Neural progenitor cell (in vitro differentiated cells): ENCODE results near the gene FASTKD2. TPM values are rescaled to one million over a fixed set of nuclear protein-coding genes. Genes with fewer than 3 reads are reported as not detected.

Source experiments
- DNase-seq: peaks from one replicate; pipeline ENCODE4 v3.0.0-alpha.2; 2016; ENCODE audit warnings: low spot score
- H2AFZ ChIP-seq: fragments of 200-600 bp; sonication (generic); replicated peaks from 2 replicates; pipeline ENCODE4 v1.6.1; 2016; ENCODE audit warnings: antibody characterized with exemption
- H3F3A ChIP-seq: fragments of 200-600 bp; sonication (generic); 2 replicates; pipeline ENCODE4 v1.6.1; 2016; ENCODE audit warnings: antibody characterized with exemption, low read depth
- H3K27ac ChIP-seq: fragments of 200-600 bp; sonication (generic); 2 replicates; pipeline ENCODE4 v1.5.1; 2016; ENCODE audit warnings: mild to moderate bottlenecking
- H3K27me3 ChIP-seq: fragments of 200-600 bp; sonication (generic); 2 replicates; pipeline ENCODE4 v1.6.1; 2016; ENCODE audit warnings: mild to moderate bottlenecking, moderate library complexity
- H3K36me3 ChIP-seq: fragments of 200-600 bp; sonication (generic); 2 replicates; pipeline ENCODE4 v1.5.1; 2016
- H3K4me1 ChIP-seq: fragments of 200-600 bp; sonication (generic); 2 replicates; pipeline ENCODE4 v1.6.1; 2016; ENCODE audit warnings: mixed run types
- H3K4me2 ChIP-seq: fragments of 200-600 bp; sonication (generic); 2 replicates; pipeline ENCODE4 v1.6.1; 2016
- H3K4me3 ChIP-seq: fragments of 200-600 bp; sonication (generic); 2 replicates; pipeline ENCODE4 v1.5.1; 2016
- H3K79me2 ChIP-seq: fragments of 200-600 bp; sonication (generic); 2 replicates; pipeline ENCODE4 v1.6.1; 2016; ENCODE audit warnings: low read depth
- H3K9ac ChIP-seq: fragments of 200-600 bp; sonication (generic); 2 replicates; pipeline ENCODE4 v1.6.1; 2016
- H3K9me3 ChIP-seq: fragments of 200-600 bp; sonication (generic); 2 replicates; pipeline ENCODE4 v1.5.1; 2016; ENCODE audit warnings: low read depth
- H4K20me1 ChIP-seq: fragments of 200-600 bp; sonication (generic); 2 replicates; pipeline ENCODE4 v1.6.1; 2016; ENCODE audit warnings: low read depth
- H3K27ac Mint-ChIP-seq: 3 replicates; pipeline ENCODE4 v1.8.0; 2021; ENCODE audit warnings: mixed read lengths
- H3K27me3 Mint-ChIP-seq: 2 replicates; pipeline ENCODE4 v1.8.0; 2022; ENCODE audit warnings: low read depth, mild to moderate bottlenecking, inconsistent platforms, moderate library complexity, mixed read lengths; ENCODE audit not compliant: insufficient read depth
- H3K36me3 Mint-ChIP-seq: 3 replicates; pipeline ENCODE4 v1.8.0; 2021; ENCODE audit warnings: mixed read lengths
- H3K4me1 Mint-ChIP-seq: 3 replicates; pipeline ENCODE4 v1.8.0; 2021; ENCODE audit warnings: mixed read lengths
- H3K4me3 Mint-ChIP-seq: 3 replicates; pipeline ENCODE4 v1.8.0; 2021; ENCODE audit warnings: mild to moderate bottlenecking, moderate library complexity, mixed read lengths
- H3K9me3 Mint-ChIP-seq: 3 replicates; pipeline ENCODE4 v1.8.0; 2020; ENCODE audit warnings: mixed read lengths
- CTCF ChIP-seq: fragments of 200-600 bp; sonication (generic); IDR thresholded peaks from 2 replicates; pipeline ENCODE4 v1.5.1; 2017; ENCODE audit warnings: antibody characterized with exemption, mild to moderate bottlenecking
- EZH2 ChIP-seq: fragments of 200-600 bp; sonication (generic); IDR thresholded peaks from 2 replicates; pipeline ENCODE4 v1.6.1; 2017; ENCODE audit warnings: antibody characterized with exemption, mild to moderate bottlenecking, moderate library complexity
- EZH2phosphoT487 ChIP-seq: fragments of 200-600 bp; sonication (generic); IDR thresholded peaks from 2 replicates; pipeline ENCODE4 v1.6.1; 2017; ENCODE audit warnings: antibody characterized with exemption
- total RNA-seq: library from RNA; depleted of rRNA; stranded (reverse); fragments of >200 nt; gene quantifications from 2 replicates; pipeline ENCODE4 v1.2.3, GENCODE V29; 2015; ENCODE audit warnings: low replicate concordance

Gene FASTKD2
- total RNA-seq, 1 donor from 2014 or later, result 39.0 TPM

GRCh38 chr2:206832873-206833272 lies 67.5 kb downstream of the FASTKD2 start:
- Histone ChIP-seq H3K27ac (no peak overlapping the region), H3K9ac (no peak overlapping the region), H3K79me2 (no peaks in the 10 kb centered on the region), H3K27me3 (no peaks in the 10 kb centered on the region), H3K4me1 (no peaks in the 10 kb centered on the region), H3K36me3 (no peaks in the 10 kb centered on the region), H4K20me1 (no peaks in the 10 kb centered on the region), H3F3A (no peaks in the 10 kb centered on the region), H3K4me2 (no peak overlapping the region), H3K4me3 (no peak overlapping the region), H2AFZ (no peak overlapping the region), H3K9me3 (no peaks in the 10 kb centered on the region)
- DNase-seq, result no peak
- Mint-ChIP-seq H3K36me3 (no peaks in the 10 kb centered on the region), H3K9me3 (peaks cover 2% of the 10 kb centered on the region), H3K4me1 (no peaks in the 10 kb centered on the region), H3K4me3 (no peak overlapping the region), H3K27me3 (peaks cover 4% of the 10 kb centered on the region), H3K27ac (no peak overlapping the region)
- TF ChIP-seq CTCF (no peak), EZH2 (no peak), EZH2phosphoT487 (no peak)

- Histone ChIP-seq H3K4me2 (no peak overlapping the region), H4K20me1 (no peaks in the 10 kb centered on the region), H3K27ac (no peak overlapping the region), H3K27me3 (no peaks in the 10 kb centered on the region), H3F3A (no peaks in the 10 kb centered on the region), H3K4me1 (no peaks in the 10 kb centered on the region), H3K9me3 (no peaks in the 10 kb centered on the region), H3K4me3 (no peak overlapping the region), H3K36me3 (no peaks in the 10 kb centered on the region), H3K9ac (no peak overlapping the region), H3K79me2 (no peaks in the 10 kb centered on the region), H2AFZ (no peak overlapping the region)
- TF ChIP-seq EZH2phosphoT487 (no peak), CTCF (no peak), EZH2 (no peak)
- Mint-ChIP-seq H3K36me3 (no peaks in the 10 kb centered on the region), H3K27me3 (peaks cover 4% of the 10 kb centered on the region), H3K4me3 (no peak overlapping the region), H3K4me1 (no peaks in the 10 kb centered on the region), H3K9me3 (peaks cover 2% of the 10 kb centered on the region), H3K27ac (no peak overlapping the region)
- no peak for DNase-seq
Observed at GRCh38 chr2:206833291-206833690, 67.9 kb downstream of the FASTKD2 start.

- Mint-ChIP-seq H3K4me1 (no peaks in the 10 kb centered on the region), H3K36me3 (no peaks in the 10 kb centered on the region), H3K4me3 (no peak overlapping the region), H3K27me3 (no peaks in the 10 kb centered on the region), H3K27ac (no peak overlapping the region), H3K9me3 (peaks cover 2% of the 10 kb centered on the region)
- TF ChIP-seq EZH2, result no peak
- no peak for TF ChIP-seq EZH2phosphoT487
- no peak for TF ChIP-seq CTCF
- Histone ChIP-seq H4K20me1 (no peaks in the 10 kb centered on the region), H3K36me3 (no peaks in the 10 kb centered on the region), H2AFZ (no peak overlapping the region), H3K27me3 (no peaks in the 10 kb centered on the region), H3F3A (peaks cover 3% of the 10 kb centered on the region), H3K9ac (no peak overlapping the region), H3K4me1 (no peaks in the 10 kb centered on the region), H3K4me3 (no peak overlapping the region), H3K9me3 (no peaks in the 10 kb centered on the region), H3K79me2 (no peaks in the 10 kb centered on the region), H3K4me2 (no peak overlapping the region), H3K27ac (no peak overlapping the region)
- no peak for DNase-seq
Observed at GRCh38 chr2:206836722-206837121, 71.3 kb downstream of the FASTKD2 start.
